GM18526 (cell line): Measurements from ENCODE around the gene RAB3C.

Experiments used
- POLR2A ChIP-seq: IDR thresholded peaks from 3 replicates; pipeline ENCODE4 v1.6.1; 2011; ENCODE audit not compliant: insufficient read length; ENCODE audit errors: extremely low read depth

RAB3C gene, protein sequence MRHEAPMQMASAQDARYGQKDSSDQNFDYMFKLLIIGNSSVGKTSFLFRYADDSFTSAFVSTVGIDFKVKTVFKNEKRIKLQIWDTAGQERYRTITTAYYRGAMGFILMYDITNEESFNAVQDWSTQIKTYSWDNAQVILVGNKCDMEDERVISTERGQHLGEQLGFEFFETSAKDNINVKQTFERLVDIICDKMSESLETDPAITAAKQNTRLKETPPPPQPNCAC

DNA sequence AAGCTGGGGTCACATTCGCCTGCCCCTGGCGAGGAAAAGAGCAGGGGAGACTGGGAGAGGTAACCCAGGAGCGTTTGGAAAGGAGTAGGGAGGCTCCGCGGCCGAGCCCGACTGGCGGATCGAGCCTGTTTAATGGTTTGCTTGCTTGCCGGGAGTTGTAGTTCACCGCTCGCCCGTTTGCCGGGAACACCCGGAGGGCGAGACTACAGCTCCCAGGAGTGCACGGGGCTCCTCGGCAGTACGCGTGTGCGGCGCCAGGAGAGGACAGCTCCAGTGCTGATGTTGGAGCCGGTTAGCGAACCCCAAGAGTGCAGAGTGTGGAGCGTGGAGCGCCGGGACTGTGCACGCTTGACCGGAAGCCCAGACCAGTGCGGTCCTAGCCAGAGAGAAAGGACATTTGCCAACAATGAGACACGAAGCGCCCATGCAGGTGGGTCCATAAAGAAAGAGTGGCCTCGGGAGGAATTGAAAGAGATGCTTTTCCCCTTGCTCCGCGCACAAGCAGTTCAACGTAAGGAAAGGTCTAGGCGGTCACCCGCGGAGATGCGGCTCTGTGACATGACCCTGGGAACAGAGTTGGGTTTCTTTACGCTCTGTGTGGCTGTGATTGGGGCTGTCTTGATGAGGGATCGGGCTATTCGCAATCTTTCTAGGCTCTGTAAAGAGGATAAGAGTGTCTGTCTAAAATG, at the start of gene RAB3C:
RAB3C (plus strand) TSS at position 273 of the 689 bp plus-strand sequence; CDS start at position 407, 134 bp downstream.
- no peak for TF ChIP-seq POLR2A

DNA sequence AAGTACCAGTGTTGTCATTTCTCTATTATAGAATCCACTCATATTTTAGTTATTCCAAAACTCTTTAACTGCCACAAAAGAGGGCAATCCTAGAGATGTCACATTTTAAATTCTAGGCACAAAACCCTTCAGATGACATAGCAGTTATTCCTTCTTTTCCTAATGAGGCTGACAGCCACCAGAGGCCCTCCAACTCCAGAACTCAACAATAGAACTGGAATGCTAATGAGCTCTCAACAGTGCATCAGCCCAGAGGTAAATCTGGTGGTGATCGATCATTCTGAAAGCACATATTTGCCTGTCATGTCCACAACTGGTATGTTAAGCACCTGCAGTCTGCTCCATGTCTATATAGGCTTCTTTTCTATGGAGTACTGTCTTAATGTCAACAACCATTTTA, 40.2 kb upstream of the RAB3C start:
- TF ChIP-seq POLR2A, result no peak

DNA sequence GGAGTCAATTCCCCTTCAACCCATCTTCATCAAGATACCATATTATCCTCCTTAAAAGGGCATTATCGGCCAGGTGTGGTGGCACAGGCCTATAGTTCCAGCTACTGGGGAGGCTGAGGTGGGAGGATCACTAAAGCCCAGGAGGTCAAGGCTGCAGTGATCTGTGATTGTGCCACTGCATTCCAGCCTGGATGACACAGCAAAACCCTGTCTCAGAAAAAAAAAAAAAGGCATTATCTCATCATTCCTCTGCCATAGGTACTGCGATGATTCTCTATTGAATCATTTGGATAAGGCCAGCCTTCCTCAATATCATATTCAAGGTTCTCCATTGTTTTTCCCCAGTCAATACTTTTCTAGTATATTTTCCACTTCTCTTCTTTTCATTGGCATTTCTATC, 39.2 kb upstream of the RAB3C start:
- no peak for TF ChIP-seq POLR2A

DNA sequence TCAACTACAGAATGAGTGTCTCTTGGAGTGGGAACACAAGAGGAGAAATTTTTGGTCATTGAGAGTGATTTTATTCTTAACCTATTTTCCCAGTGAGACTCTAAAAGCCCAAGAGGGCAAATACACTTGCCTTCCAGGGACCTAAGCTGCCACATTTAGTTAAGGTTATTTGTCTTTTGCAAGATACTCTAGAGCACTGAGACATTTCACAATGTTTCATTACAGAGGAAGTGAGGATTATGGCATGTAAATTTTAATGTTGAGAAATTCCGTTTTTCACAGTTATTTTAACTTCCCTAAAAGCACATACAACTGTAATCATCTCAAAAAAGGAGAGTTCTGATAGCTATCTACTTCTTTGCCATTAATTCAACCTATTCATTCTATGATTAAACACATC, 38.7 kb upstream of the RAB3C start:
- no peak for TF ChIP-seq POLR2A

DNA sequence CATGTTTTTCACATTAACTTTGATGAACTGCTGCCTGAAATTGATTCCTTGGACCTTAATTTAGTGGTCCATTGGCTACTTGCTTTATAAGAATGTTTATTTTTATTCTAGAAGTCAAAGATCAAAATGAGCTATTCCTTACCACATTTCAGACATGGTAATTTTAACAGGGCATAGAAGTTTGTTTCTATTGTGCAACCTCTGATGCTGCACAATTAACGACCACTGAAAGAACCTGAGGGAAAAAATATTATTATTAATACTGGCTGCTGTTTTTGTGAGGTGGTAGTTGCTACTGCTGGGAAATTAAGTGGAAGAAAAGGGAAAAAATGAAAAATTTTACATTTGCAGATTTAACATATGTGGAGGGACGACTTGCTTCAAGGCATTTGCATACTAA, 37.9 kb upstream of the RAB3C start:
- no peak for TF ChIP-seq POLR2A

DNA sequence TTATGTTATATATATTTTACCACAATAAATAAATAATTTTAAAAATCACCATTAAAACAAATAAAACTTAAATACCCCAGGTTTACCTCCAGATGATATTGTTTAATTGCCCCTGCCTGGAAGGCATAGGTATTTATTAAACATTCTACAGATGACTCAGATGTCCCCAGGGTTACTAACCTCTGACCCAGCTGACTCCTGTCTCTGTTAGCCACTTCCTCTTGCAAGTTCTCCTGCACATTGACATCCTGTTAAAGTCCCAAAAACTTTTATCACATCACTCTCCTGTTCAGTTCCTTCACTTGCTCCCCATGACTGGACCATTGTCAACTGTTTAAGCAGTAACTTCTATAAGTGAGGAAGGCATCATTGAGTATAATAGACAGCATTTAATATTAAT, 37.0 kb upstream of the RAB3C start:
- TF ChIP-seq POLR2A, result no peak

DNA sequence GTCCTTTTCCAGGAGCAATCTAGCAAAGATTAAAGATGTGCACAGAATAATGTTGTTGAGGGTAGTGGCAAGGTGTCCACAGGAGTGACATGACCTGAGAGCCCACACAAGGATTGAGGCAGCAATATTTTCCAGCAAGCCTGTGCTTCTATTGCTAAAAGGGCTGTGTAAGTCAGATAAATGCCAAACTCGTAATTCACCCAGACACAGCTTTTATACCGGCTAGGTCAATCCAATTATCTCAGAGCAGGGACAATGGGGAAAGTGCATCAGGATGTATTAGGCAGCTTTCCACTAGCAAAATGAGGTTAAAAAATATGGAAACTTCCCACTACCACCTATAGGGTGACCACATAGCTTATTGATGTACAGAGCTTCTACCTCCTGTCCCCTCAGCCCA, 34.8 kb upstream of the RAB3C start:
- no peak for TF ChIP-seq POLR2A

GRCh38 chr5:58551492-58551891, 31.4 kb upstream of the RAB3C start:
- no peak for TF ChIP-seq POLR2A

DNA sequence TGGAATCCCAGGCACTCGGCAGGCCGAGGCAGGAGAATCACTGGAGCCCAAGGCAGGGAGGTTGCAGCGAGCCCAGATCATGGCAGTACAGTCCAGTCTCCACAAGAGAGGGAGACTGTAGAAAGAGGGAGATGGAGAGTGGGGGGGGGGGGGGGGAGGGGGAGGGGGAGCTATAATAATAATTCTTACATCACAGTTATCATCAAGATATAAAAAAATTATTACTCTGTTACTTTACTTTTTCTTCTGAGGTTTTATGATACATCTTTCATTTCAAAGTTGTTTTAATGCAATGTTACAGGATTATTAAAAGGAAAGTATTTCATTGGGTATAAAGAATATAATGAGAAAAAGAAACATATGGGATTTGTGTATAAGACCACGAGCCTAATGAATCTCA, 17.8 kb upstream of the RAB3C start:
- no peak for TF ChIP-seq POLR2A

GRCh38 chr5:58571501-58571900, 11.4 kb upstream of the RAB3C start:
- TF ChIP-seq POLR2A, result no peak

- no peak for TF ChIP-seq POLR2A
Observed at GRCh38 chr5:58579781-58580180, 3.1 kb upstream of the RAB3C start.

DNA sequence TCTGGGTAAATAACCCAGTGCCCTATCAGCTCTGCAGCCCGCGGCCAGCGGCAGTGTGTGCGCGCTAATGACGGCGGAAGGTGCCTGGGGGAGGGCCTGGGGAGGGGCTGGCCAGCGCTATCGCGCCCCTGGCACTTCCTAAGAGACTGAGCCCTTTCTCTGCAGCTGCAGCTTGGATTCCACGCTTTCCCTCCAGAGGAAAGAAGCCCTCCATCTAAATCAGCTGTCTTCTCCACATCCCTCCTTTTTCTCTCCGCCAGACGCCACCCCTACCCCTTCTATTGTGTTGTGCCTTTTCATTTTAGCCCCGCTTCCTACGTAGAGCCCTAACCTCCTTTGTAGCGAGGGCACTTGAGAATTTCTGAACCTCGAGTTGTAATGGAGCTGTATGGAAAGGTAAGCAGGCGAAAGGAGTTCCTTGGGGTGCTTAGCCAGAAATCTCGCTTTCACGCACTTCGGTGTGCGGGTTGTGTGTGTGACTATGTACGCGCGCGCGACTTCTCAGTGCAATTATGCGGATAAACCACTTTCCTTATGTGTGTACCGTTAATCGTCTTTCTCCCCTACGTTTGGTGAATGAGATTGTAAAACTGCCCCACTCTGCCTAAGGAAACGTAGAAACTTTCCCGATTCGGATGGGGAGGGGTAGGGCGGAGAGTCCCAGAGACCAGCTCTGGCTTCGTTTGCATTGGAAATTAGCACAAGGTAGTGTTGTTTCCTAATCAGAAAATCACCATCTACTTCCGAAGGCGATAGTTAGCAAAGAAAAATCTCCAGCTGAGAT, 664 bp upstream of the RAB3C start:
- no peak for TF ChIP-seq POLR2A

GRCh38 chr5:58595952-58596351, 13.1 kb downstream of the RAB3C start:
- TF ChIP-seq POLR2A, result no peak

- TF ChIP-seq POLR2A, result no peak
Observed at GRCh38 chr5:58598440-58598839, 15.6 kb downstream of the RAB3C start.

- no peak for TF ChIP-seq POLR2A
Observed at GRCh38 chr5:58599217-58599616, 16.3 kb downstream of the RAB3C start.

GRCh38 chr5:58606064-58606463, 23.2 kb downstream of the RAB3C start:
- no peak for TF ChIP-seq POLR2A

- no peak for TF ChIP-seq POLR2A
Observed at GRCh38 chr5:58615972-58616371, 33.1 kb downstream of the RAB3C start.

DNA sequence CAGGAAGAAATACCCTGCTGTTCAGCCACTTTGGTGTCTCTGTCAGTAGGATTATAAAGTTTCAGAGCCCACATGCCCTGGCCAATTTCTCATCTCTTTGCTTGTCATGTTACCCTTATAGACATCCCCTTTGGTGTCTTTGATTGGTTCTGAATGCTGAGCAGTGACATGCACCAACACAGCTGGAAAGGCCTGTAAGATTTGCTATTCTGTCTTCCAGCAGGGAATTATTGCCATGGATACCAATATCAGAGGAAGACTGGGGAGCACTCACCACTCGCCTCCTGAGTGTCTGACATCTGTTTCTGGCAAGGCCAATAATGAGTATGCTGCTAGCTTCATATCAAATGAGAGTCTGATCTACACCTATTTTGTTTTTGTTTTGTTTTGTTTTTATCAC, 34.4 kb downstream of the RAB3C start:
- no peak for TF ChIP-seq POLR2A
